ENCODE data around the gene EFNA4. TPM values are rescaled to one million over a fixed set of nuclear protein-coding genes. Genes with fewer than 3 reads are reported as not detected.

The EFNA4 gene
- total and polyA plus RNA-seq, 9 of the 15 experiments (the other 6 are each of a cell fraction or from before 2014, with no cell fraction given), result 0.68 to 7.4 (median 6.1) TPM

DNA sequence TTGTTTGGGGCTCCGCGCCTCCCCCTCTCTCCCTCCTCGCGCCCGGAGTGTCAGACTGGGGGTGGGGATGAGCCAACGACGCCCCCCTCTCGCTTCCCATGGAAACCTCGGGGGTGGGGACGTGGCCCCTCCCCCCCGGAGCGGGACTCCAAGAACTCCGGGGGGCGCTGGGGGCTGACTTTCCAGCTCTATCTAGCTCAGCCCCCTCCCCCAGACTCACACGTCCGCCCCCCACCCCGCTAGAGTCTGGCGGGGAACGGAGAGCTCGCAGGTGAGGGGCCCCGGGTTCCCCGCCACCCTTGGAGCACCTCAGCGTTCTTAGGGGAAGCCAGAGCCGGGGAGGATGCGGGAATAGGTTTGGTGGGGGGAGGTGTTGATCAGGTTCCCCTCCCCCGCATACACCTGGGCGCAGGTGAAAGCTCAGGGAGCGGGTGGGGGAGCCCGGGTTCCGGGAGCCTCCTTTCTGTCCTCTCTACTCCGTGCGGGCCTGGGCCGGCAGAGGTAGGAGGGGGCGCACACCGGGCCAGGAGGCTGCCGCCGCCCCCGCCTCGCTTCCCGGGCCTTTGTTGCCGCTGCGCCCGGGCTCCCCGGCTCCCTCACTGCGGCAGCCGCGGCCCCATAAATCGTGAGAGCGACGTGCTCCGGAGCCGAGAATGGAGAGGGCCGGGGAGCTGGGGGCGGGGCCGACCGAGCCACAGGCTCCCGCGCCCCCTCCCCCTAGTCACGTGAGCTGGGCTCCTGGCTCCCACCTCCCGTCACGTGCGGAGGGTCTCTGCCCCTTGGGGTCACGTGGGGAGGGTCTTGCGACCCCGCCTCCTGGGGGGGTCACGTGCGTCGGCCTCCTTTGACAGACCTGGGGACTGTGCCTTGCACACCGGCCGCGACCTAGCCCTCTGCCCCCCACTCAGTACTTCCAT lies 17.0 kb downstream of the EFNA4 start (continued):
- TF ChIP-seq, protein P1, sequence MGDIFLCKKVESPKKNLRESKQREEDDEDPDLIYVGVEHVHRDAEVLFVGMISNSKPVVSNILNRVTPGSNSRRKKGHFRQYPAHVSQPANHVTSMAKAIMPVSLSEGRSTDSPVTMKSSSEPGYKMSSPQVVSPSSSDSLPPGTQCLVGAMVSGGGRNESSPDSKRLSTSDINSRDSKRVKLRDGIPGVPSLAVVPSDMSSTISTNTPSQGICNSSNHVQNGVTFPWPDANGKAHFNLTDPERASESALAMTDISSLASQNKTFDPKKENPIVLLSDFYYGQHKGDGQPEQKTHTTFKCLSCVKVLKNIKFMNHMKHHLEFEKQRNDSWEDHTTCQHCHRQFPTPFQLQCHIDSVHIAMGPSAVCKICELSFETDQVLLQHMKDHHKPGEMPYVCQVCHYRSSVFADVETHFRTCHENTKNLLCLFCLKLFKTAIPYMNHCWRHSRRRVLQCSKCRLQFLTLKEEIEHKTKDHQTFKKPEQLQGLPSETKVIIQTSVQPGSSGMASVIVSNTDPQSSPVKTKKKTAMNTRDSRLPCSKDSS (IDR thresholded peaks at IDR 0.05; ENCODE audit: low read depth, partially characterized antibody), result no peak
- TF ChIP-seq ZBTB7A (IDR thresholded peaks at IDR 0.05; ENCODE audit: borderline replicate concordance, control insufficient read depth, low read depth, low read length) (peak; percentile 98), CREB1 (IDR thresholded peaks at IDR 0.05) (no peak), CREB1 (CRISPR knock-in tag; IDR thresholded peaks at IDR 0.05) (0 out of 2 replicates have a peak, but pooled peaks have one; percentile 48), CTBP1 (IDR thresholded peaks at IDR 0.05; ENCODE audit: borderline replicate concordance) (peak; percentile 19; the same call in 1 of the 2 replicates), NR2F6 (CRISPR knock-in tag; IDR thresholded peaks at IDR 0.05) (no peak), KLF10 (CRISPR knock-in tag; IDR thresholded peaks at IDR 0.05) (no peak), SETDB1 (IDR thresholded peaks at IDR 0.05; ENCODE audit: low read length) (no peak), KDM5B (IDR thresholded peaks at IDR 0.05; ENCODE audit: insufficient replicate concordance, low read depth, low read length) (peak; percentile 38), ZNF3 (CRISPR knock-in tag; IDR thresholded peaks at IDR 0.05) (no peak), MYC (IDR thresholded peaks at IDR 0.05; ENCODE audit: low read depth, low read length) (no peak), MYC (CRISPR knock-in tag; IDR thresholded peaks at IDR 0.05; ENCODE audit: borderline replicate concordance, low read depth) (no peak), TBL1XR1 (IDR thresholded peaks at IDR 0.05; ENCODE audit: low read length in 2 of 2) (no peak), HIVEP1 (CRISPR knock-in tag; IDR thresholded peaks at IDR 0.05) (no peak), SREBF1 (IDR thresholded peaks at IDR 0.05; ENCODE audit: borderline replicate concordance, low read depth, low read length) (no peak), BHLHE40 (IDR thresholded peaks at IDR 0.05; ENCODE audit: low read length) (peak; percentile 97), ZNF830 (CRISPR knock-in tag; IDR thresholded peaks at IDR 0.05) (no peak)
- TF ChIP-seq, protein P2, sequence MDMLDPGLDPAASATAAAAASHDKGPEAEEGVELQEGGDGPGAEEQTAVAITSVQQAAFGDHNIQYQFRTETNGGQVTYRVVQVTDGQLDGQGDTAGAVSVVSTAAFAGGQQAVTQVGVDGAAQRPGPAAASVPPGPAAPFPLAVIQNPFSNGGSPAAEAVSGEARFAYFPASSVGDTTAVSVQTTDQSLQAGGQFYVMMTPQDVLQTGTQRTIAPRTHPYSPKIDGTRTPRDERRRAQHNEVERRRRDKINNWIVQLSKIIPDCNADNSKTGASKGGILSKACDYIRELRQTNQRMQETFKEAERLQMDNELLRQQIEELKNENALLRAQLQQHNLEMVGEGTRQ (CRISPR knock-in tag; IDR thresholded peaks at IDR 0.05), result peak; percentile 93
- TF ChIP-seq, protein P3, sequence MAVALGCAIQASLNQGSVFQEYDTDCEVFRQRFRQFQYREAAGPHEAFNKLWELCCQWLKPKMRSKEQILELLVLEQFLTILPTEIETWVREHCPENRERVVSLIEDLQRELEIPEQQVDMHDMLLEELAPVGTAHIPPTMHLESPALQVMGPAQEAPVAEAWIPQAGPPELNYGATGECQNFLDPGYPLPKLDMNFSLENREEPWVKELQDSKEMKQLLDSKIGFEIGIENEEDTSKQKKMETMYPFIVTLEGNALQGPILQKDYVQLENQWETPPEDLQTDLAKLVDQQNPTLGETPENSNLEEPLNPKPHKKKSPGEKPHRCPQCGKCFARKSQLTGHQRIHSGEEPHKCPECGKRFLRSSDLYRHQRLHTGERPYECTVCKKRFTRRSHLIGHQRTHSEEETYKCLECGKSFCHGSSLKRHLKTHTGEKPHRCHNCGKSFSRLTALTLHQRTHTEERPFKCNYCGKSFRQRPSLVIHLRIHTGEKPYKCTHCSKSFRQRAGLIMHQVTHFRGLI (CRISPR knock-in tag; IDR thresholded peaks at IDR 0.05), result no peak
- TF ChIP-seq, protein P4, sequence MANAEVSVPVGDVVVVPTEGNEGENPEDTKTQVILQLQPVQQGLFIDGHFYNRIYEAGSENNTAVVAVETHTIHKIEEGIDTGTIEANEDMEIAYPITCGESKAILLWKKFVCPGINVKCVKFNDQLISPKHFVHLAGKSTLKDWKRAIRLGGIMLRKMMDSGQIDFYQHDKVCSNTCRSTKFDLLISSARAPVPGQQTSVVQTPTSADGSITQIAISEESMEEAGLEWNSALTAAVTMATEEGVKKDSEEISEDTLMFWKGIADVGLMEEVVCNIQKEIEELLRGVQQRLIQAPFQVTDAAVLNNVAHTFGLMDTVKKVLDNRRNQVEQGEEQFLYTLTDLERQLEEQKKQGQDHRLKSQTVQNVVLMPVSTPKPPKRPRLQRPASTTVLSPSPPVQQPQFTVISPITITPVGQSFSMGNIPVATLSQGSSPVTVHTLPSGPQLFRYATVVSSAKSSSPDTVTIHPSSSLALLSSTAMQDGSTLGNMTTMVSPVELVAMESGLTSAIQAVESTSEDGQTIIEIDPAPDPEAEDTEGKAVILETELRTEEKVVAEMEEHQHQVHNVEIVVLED (CRISPR knock-in tag; IDR thresholded peaks at IDR 0.05), result 0 out of 2 replicates have a peak, but pooled peaks have one; percentile 17
- TF ChIP-seq, protein P5, sequence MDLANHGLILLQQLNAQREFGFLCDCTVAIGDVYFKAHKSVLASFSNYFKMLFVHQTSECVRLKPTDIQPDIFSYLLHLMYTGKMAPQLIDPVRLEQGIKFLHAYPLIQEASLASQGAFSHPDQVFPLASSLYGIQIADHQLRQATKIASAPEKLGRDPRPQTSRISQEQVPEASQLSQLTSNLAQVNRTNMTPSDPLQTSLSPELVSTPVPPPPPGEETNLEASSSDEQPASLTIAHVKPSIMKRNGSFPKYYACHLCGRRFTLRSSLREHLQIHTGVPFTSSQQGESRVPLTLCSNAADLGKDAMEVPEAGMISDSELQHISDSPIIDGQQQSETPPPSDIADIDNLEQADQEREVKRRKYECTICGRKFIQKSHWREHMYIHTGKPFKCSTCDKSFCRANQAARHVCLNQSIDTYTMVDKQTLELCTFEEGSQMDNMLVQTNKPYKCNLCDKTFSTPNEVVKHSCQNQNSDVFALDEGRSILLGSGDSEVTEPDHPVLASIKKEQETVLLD (IDR thresholded peaks at IDR 0.05), result no peak

All from K562 (cell line).